Tibial nerve (tissue), 4 donors: ENCODE measurements around the gene RAB10.

ENCODE experiments used
- EP300 ChIP-seq, 2 donors: sonication (generic); formaldehyde crosslinking; IDR thresholded peaks; one replicate each; pipeline ENCODE4 v1.6.1; 2017; ENCODE audit warnings: antibody characterized with exemption in 2 of 2, mild to moderate bottlenecking in 1 of 2
- POLR2A ChIP-seq, 2 donors: fragments of 450-650 bp; IDR thresholded peaks; one replicate each; pipeline ENCODE4 v1.6.1; 2017; ENCODE audit warnings: antibody characterized with exemption in 2 of 2, mild to moderate bottlenecking in 2 of 2, moderate library complexity in 2 of 2
- TF ChIP-seq, protein P1 (sequence below), 5 experiments: fragments of 200-600 bp in 3 of 5; fragments of 450-650 bp in 2 of 5; sonication (generic) in 3 of 5; IDR thresholded peaks; one replicate each; pipeline ENCODE4 v1.5.1; 2016 to 2019; ENCODE audit warnings: antibody characterized with exemption in 5 of 5, mild to moderate bottlenecking in 3 of 5, moderate library complexity in 2 of 5

DNA sequence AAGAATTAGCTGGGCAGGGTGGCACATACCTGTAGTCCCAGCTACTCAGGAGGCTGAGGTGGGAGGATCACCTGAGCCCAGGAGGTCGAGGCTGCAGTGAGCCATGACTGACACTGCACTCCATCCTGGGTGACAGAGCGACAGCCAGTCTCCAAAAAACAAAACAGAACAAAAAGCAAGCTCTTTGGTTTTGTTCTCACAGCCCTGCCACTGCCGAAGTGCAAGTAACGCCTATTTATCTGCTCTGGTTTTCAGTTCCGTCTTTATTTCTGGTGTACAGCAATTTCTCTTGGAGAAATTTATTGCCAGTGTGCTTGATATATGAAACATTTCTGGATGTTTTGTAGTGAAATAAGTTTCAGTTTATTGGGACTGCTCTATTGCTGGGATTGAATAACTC is 61.9 kb downstream of the RAB10 start:
- TF ChIP-seq, protein P1, sequence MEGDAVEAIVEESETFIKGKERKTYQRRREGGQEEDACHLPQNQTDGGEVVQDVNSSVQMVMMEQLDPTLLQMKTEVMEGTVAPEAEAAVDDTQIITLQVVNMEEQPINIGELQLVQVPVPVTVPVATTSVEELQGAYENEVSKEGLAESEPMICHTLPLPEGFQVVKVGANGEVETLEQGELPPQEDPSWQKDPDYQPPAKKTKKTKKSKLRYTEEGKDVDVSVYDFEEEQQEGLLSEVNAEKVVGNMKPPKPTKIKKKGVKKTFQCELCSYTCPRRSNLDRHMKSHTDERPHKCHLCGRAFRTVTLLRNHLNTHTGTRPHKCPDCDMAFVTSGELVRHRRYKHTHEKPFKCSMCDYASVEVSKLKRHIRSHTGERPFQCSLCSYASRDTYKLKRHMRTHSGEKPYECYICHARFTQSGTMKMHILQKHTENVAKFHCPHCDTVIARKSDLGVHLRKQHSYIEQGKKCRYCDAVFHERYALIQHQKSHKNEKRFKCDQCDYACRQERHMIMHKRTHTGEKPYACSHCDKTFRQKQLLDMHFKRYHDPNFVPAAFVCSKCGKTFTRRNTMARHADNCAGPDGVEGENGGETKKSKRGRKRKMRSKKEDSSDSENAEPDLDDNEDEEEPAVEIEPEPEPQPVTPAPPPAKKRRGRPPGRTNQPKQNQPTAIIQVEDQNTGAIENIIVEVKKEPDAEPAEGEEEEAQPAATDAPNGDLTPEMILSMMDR (IDR thresholded peaks at IDR 0.05), result no peak
- TF ChIP-seq POLR2A (IDR thresholded peaks at IDR 0.05) (no peak), EP300 (IDR thresholded peaks at IDR 0.05) (no peak)
